GM21576 (cell line): ENCODE results near the gene NF1.
"Not testable (repeated sequence)": the region's sequence is repeated elsewhere in the genome, so short reads cannot be mapped to it uniquely, and the experiment has no call there.

Experiments used
- ATAC-seq: cut with Tn5 transposase; IDR thresholded peaks from one replicate; pipeline ENCODE4 v1.9.1; 2021; ENCODE audit warnings: mild to moderate bottlenecking, moderate library complexity; ENCODE audit not compliant: unreplicated experiment

The NF1 gene

DNA sequence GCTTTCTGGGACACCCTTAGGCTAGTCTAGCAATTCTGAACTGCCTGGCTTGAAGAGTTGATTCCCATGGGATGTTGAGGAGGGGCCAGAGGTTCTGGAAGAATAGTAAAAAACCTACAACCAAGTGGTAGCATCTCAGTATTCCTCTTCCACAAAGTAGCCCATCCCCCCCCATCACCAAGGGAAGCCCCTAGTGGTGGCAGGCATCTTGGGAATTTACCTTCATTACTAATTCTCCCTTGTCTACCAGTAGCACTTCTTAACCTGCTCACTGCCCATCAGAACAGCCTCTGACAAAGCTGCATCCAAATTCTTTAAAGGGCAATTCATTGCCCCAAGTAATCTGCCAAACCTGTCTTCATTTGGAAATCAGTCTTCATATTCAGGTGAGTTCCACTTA is 283.9 kb downstream of the NF1 start:
- ATAC-seq = no peak

DNA sequence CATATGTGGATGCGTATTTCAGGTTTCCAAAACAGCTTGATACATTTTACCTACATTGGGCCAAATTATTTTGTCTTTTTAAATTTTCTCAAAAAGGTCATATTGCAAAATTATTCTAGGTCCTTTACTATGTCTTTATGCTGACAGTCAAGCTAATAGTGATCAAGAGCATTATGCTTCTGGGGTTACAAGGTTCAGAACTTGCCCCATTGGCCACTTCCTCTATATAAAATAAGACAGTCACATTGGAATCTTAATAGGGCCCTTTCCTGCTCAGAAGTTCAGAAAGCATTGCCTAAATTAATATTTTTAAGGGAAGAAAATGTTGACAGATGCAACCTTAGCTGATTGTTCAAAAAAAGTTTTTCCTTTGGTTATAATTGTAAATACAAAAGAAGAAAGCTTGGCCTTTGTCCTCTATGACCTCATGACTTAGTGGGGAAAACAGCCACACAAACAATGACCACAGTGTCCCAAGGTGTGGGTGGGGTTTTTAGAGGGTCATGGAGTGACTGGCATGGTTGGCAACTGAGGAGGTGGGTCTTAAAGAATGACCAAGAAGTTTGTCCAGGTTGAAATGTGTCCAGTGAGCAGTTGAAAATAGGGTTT is 284.9 kb downstream of the NF1 start:
- ATAC-seq = no peak

DNA sequence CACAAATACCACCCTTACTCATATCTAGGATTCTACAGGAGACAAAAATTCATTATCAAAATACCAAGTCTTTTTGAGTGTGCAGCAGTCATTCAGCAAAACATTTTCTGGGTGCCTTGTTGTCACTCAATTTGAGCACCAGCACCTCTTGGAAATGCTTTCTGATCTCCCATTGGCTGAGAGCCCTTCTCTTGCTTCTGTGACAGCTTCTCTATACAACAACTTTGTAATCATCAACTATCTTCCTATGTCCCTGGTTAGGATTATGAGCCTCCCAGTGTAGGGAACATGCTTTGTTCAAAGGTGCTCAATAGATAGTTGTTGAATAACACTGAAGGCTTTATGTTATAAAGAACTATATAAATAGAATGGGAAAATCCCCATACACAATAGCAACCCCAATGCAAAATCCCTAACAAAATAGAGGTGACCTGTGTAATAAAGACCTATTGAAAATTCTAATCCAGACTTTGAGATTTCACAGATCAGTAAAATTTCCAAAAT is 286.4 kb downstream of the NF1 start:
- ATAC-seq = no peak

DNA sequence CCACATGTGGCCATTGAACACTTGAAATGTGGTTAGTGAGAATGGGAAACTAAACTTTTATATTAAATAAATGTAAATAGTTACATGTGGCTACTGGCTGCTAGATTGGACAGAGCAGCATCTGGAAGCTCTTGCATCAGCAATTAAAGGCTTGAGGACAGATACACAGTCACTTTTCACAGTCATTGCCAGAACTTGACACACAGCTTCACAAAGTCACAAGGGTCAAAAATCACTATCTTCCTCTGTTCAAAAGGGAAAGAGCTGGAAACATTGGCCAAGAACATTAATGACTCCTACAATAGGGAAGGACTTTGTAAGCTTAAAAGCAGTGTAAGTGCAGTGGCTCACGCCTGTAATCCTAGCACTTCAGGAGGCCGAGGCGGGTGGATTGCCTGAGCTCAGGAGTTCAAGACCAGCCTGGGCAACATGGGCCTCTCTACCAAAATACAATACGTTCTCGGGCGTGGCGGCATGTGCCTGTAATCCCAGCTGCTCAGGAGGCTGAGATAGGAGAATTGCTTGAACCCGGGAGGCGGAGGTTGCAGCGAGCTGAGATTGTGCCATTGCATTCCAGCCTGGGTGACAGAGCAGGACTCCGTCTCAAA is 288.0 kb downstream of the NF1 start:
- not testable (repeated sequence) for ATAC-seq

DNA sequence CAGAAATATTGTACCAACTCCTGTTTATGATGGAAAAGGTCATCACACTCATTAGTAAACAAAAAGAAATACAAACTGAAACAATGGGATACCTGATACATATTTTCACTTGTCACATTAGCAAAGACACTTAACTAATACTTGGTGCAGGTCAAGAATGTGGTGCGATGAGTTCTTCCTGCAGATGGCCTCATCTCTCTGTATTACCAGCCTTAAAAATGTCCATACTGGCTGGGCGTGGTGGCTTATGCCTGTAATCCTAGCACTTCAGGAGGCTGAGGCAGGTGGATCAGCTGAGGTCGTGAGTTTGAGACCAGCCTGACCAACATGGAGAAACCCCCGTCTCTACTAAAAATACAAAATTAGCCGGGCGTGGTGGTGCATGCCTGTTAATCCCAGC is 288.7 kb downstream of the NF1 start:
- ATAC-seq = not testable (repeated sequence)

DNA sequence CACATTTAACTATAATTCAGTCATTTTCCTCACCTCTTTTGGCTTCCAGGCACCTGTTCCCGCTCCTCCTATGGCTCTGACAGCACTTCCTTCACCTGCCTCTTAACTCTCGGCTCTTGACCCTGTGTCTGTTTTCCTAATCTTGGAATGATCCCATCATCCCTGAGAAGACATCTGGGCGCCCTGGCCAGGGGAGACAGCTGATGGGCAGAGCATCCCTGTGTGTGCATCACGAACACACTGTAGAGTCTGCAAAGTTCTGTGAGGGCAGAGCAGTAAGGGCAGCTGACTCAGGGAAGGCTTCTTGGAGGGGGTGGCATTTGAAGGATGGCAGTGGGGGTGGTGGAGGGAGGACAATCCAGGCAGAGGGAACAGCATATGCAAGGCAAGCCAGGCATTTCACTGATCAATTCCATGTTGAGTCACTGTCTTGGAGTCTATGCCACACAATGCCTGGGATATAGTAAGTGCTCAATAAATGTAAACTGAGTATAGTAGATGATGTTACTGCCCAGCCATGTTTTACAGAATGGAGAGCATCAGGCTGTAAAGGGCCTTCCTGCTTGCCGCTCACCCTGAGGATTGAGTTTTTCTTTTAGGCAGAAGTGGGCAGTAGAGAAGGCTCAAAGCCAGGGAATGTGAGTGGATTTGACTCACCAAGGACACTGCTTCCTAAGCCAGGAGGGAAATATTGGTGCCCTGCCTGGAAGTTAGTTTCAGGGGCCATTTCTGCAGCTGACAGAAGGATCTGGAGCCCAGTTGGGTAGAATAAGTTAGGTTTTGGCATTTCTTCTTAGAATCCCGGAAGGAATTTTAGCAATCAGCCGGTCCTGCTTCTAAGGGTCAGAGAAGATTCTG is 290.9 kb downstream of the NF1 start:
- no peak for ATAC-seq

DNA sequence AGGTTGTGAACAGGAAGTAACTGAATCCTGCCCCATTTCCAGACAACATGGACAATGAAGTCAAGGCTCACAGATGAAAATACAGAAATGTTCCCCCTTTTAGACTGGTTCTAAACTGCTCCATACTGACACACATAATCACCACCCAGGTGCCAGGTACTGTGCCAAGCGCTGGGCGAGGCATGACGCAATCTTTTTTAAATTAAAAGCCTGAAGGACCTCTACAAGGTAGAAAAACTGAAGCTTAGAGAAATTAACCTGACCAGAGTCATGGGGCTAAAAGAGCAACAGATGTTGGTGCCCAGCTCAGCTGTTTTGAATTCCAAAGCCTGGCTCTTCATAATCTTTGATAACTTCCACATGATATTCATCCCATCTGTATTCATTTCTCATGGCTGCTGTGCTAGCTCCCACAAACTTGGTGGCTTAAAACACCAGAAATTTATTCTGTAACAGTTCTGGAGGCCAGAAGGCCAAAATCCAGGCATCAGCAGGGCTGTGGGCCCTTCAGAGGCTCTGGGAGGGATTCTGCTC is 291.8 kb downstream of the NF1 start:
- no peak for ATAC-seq

DNA sequence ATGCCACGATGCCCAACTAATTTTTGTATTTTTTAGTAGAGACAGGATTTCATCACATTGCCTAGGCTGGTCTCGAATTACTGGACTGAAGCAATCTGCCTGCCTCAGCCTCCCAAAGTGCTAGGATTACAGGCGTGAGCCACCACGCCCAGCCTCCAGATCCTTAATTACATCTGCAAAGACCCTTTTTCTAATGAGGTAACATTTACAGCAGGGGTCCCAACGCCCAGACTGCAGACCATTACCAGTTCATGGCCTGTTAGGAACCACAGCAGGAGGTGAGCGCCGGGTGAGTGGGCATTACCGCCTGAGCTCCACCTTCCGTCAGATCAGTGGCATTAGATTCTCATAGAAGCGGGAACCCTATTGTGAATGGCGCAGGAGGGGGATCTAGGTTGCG is 292.7 kb downstream of the NF1 start:
- ATAC-seq = no peak

DNA sequence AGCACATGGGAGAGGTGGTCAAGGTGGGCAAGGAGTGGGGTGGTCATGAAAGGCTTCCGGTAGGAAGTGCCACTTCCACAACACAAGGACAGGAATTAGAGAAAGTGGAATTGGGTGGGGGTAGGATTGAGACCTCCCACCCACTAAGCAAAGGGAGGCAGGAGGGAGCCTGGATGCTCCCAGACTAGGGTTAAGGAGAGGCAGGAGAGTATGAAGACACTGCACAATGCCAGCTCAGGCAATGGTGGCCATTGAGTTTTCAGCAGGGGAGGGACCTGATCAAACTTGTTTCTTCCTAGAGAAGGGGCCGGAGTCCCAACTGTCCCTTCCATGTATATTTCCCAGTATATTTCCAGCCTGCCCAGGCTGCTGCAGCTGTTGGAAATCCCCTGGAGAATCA is 293.6 kb downstream of the NF1 start:
- no peak for ATAC-seq

DNA sequence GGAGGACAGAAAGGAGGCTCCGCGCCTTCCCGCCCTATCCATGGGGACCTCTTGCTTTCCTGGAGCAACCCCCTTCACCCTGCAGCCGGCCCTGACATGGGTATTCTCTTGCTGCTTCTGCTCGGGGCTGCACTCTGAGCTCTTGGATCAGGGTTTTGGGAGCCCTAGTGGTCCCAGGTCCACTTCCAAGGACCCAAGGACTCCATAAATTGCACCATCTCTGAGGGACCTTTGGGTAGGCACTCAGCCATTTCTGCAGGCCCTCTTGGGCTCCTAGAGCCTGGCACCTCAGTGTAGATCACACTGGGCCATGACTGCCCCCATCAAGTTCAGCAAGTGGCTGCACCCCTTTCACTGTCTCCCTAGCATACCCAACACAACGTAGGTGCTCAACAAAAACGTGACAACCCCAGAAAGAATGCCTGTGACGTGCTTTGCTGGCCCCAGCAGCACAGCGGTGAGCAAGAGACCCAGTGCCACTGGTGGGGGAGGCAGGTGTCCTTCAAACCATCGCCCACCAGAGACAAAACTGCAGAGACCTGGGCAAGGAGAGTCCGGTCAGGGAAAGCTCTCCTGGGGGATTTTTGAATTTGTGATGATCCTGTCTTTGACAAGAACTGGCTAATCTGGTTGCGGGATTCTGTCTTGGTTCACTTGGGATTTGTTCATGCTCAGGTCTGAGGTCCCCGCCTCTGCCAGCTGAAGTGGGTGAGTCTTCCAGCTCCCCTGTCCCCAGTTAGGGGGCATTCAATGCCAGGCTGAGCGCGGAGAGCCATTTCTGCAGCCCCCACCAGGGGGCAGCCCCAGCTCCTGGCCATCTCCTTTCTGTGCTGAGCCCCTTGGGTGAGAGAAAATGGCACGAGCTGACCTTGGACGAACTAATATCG is 294.2 kb downstream of the NF1 start:
- no peak for ATAC-seq

DNA sequence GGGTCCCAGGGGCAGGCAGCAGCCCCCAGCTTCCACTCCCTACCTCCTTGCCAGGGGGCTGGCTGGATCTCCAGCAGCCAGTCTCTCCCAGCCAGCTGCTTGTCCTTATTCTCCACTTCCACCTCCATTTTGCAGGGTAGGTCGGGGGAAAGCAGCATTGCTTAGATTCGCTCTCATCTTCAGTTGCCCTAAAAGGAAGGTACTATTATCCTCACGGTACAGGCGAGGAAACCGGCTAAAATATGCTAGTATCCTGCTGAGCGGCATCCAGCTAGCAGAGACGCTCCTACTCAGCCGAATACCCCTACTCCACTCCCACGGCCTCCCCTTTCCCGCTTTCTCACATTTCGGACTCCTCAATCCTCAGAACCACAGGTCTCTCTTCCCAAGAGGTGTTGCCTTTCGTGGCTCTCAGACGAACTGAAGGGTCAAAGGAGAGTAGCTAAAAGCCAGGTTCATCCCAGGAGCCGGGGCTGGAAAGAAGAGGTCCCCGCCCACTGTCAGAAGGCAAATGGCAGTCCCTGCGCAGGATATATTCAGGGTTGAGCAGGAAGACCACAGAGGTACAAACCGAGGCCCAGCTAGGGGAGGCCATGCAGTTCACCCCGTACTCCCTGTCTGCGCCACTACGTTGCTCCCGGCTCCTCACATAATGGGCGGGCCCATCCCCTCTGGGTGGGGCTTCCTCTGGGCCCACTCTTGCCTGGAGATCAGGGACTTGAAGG is 295.0 kb downstream of the NF1 start:
- ATAC-seq = no peak

DNA sequence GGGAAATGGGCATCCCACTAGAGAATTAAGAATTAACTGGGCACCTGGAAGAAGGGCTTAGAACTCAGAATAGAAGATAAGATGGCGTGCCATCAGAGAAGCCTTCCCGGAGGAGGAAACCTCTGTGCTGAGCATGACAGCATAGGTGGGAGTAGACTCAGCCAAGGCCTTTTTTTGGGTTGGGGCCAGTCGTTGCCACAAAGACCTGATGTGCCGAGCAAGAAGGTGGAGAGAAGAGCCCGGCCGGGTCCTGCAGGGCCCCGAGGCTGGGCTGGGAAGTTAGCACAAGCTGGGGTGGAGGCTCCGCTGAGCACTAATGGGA is 295.6 kb downstream of the NF1 start:
- no peak for ATAC-seq

DNA sequence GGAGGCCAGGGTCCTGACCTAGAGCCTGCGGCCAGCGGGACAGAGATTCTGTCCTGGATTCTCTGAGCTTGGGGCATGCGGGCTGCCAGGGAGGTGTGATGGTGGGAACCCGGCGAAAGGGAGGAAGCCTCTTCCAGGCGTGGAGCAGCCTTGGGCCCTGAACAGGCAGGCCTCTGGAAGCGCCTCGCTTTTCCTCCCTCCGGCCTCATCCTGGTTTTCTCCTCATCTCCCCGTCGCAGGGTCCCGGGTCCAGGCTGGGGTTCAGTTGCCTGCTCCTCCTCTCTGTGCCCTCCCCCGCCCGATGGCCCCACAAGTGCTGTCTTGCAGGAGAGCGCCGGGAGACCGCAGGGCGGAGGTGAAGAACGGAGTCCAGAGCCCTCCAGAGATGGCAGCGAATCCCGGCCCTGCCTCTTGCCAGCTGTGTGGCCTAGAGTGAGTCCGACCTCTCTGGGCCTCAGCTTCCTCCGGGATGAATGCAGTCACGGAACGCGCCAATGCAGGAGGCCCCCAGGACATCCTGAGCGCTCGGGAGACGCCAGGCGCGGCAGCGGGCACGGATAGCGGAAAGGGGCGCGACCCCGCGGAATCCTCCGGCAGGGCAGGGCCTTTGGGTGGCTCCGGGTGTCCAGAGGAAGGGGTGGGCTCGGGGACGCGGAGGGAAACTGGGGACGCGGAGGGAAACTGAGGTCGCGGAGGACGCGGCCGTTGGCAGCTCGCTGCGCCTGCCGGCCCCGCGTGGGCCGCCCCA is 296.1 kb downstream of the NF1 start:
- no peak for ATAC-seq

DNA sequence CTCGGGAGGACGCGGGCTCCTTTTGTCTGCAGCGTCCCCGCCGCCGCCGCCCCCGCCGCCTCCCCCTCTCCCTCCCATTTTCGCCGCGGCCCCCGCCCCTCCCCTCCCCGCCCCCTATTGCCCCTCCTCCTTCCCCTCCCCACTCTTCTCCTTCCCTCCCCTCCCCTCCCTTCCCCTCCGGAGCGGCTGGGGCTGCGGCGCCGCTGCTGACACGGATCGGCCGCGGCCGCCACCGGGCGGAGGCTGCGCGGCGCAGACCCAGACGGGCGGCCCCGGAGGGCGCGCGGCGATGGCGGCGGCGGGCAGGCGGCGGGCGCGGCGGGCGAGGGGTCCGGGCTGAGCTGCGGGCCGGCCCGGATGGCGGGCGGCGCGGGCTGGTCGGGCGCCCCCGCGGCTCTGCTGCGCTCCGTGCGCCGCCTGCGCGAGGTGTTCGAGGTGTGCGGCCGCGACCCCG is 296.7 kb downstream of the NF1 start, which contains the start of gene RAB11FIP4:
RAB11FIP4 (plus strand) TSS at position 180 of the 454 bp plus-strand sequence; CDS start at position 358, 178 bp downstream.
- ATAC-seq = no peak

DNA sequence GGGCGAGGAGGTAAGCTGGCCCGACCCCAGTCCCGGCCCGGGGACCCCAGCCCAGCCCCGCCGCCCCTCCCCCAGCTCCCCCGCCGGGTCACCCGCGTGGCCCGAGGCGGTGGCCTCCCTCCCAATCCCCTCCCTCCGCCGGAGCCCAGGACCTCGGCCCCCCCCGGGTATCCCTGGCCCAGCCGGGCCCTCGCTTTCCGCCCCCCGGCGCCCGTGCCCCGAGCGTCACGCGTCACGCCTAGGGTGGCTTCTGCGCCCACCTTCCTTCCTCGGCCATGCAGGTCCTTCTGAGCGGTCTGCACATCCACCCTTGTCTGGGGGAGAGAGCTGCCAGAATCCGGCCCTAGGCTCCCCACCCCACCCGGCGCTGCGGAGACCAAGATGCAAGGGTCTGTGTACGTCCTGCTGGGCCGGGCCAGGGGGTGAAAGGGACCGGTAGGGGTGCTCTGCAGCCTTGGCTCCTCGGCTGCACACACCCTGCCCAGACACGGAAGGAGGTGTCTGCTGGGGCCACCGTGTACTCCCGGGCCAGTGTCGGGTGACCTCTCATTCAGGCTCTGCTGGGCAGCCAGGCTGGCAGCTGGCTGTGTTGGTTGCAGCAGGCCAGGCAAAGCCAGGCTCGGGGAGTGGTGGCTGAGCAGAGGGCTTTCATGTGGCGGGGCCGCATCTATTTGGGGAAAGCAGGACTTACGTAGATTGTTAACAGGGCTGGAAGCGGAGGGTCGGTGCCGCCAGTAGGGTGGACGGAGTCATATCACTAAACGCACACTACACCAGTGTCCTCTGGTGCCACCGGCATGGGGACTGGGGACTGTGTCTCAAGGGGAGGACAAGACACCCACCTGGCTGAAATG is 297.5 kb downstream of the NF1 start:
- no peak for ATAC-seq

DNA sequence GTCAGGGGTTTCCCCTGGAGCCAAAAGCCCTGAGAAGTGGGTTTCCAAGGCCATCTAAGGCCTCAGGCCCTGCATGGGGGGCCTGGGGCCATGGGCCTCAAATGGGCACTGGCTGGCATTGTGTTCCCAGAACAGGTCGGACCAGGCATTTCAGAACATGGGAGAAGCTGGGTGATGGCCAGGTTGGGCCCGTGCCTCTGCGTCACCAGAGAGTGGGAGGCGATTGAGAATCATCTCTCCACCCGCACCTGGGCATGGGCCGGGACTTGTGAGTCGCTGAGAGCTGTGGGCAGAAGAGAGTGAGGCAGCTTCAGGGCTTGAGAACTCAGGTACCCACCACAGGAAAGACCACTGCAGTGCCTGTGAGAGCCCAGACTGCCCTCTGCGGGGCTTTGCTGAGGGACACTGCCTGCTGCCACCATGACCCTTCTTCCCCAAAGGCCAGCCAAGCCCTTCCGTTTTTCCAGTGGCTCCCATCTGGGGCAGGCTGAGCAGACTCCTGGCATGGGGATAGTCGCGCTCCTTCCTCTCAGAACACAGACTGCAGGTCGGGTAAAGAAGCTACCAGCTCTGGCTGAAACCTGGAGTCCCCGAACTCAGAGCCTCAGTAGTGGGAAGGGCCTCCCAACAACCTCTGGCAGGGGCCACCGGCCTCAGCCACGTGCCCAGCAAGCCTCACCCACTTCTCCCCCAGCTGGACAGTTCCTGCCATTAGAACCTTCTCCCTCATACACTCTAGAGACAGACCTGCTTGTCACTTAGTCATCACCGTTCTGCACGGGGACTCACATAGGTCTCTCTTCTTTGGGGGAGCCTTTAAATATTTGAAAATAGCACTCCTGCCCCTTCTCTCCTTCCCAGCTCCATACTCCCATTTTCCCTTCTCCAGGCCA is 298.3 kb downstream of the NF1 start:
- no peak for ATAC-seq

DNA sequence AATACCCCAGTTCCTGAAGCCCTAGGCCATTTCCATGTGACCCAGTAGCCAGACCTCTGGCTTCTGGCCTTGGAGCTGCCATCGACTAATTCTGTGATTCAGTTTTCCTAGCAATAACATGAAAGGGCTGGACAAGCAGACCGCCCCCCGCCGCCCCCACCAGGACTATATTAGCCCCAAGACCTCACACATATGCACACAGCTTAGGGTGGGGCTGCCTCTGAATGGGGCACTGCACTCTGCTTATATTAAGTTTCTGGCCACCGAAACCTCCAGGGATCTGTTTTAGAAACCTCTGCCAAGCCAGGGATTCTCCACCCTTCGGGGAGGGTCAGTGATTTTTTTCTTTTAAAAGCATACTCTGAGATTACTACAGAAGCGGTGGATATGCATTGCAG is 299.0 kb downstream of the NF1 start:
- no peak for ATAC-seq
